Stomach (tissue), 9 donors: ENCODE results near the gene SNRPD2. TPM values are rescaled to one million over a fixed set of nuclear protein-coding genes. Genes with fewer than 3 reads are reported as not detected.
"Not testable (repeated sequence)": the region's sequence is repeated elsewhere in the genome, so short reads cannot be mapped to it uniquely, and the experiment has no call there.

Experiments used
- DNase-seq, 2 donors: peaks; one replicate each; pipeline versions ENCODE4 v3.0.0 to v3.0.0-alpha.2; 2013 to 2019
- H3K27ac ChIP-seq, 5 donors: fragments of 200-600 bp in 4 of 5; sonication (generic) in 4 of 5; one replicate each; pipeline ENCODE4 v1.5.1; 2013 to 2019; ENCODE audit warnings: mild to moderate bottlenecking in 1 of 5, moderate library complexity in 1 of 5
- H3K27me3 ChIP-seq, 3 donors: fragments of 200-600 bp; sonication (generic); one replicate each; pipeline ENCODE4 v1.5.1; 2017 to 2019; ENCODE audit warnings: mixed run types in 1 of 3
- H3K36me3 ChIP-seq, 4 donors: fragments of 200-600 bp; sonication (generic); 1 replicate in 3 of 4; 2 replicates in 1 of 4; pipeline ENCODE4 v1.5.1; 2016 to 2019
- H3K4me1 ChIP-seq, 4 donors: fragments of 200-600 bp; sonication (generic); one replicate each; pipeline ENCODE4 v1.5.1; 2016 to 2019
- H3K4me3 ChIP-seq, 4 donors: fragments of 200-600 bp; sonication (generic) in 3 of 4; one replicate each; pipeline ENCODE4 v1.5.1; 2016 to 2019; ENCODE audit warnings: mild to moderate bottlenecking in 1 of 4
- H3K9me3 ChIP-seq, 4 donors: fragments of 200-600 bp; sonication (generic); one replicate each; pipeline ENCODE4 v1.5.1; 2016 to 2019
- CTCF ChIP-seq, 7 experiments: fragments of 450-650 bp in 4 of 7; fragments of 200-600 bp in 3 of 7; sonication (generic) in 3 of 7; IDR thresholded peaks; one replicate each; pipeline ENCODE4 v1.5.1; 2016 to 2019; ENCODE audit warnings: antibody characterized with exemption in 7 of 7, control low read depth in 2 of 7, mild to moderate bottlenecking in 1 of 7
- EP300 ChIP-seq: sonication (generic); formaldehyde crosslinking; IDR thresholded peaks from one replicate; pipeline ENCODE4 v1.6.1; 2017; ENCODE audit warnings: antibody characterized with exemption
- POLR2A ChIP-seq, 4 donors: fragments of 450-650 bp; IDR thresholded peaks; one replicate each; pipeline ENCODE4 v1.6.1; 2016; ENCODE audit warnings: antibody characterized with exemption in 4 of 4, control low read depth in 2 of 4, mild to moderate bottlenecking in 1 of 4, moderate library complexity in 1 of 4
- POLR2AphosphoS5 ChIP-seq, 3 donors: sonication (generic); formaldehyde crosslinking; IDR thresholded peaks; one replicate each; pipeline ENCODE4 v1.6.1; 2016; ENCODE audit warnings: antibody characterized with exemption in 3 of 3
- WGBS, 5 donors: extraction: QIAGEN DNeasy Blood & Tissue Kit in 3 of 5; methylation state at CpG; one replicate each; pipeline versions ENCODE4 v1.1.5 to v1.1.7; 2013 to 2018; 5-methylcytosine and 5-hydroxymethylcytosine counted together
- intact Hi-C: fragments of 100-400 bp; cut with DNase I; formaldehyde crosslinking; loops from one replicate; pipeline ENCODE4 v1.15.1; 2023; ENCODE audit warnings: low total_unique reads
- polyA plus RNA-seq, 3 donors: library from polyadenylated mRNA; stranded (reverse); fragments of 200-250 nt; gene quantifications; one replicate each; pipeline ENCODE4 v1.2.3, GENCODE V29; 2013
- total RNA-seq, 5 donors: library from RNA; depleted of rRNA; stranded (reverse); fragments of >200 nt; gene quantifications; one replicate each; pipeline versions ENCODE4 v1.1.0 to v1.2.3, GENCODE V29; 2014 to 2016
- donor health status: healthy with polysubstance abuse.
- donor health status: Bipolar disorder and iron deficiency.
- donor health status: healthy.

Gene SNRPD2
- total and polyA plus RNA-seq, 8 donors, result 79.9 to 511 (median 182) TPM

- DNase-seq, result no peak
- Histone ChIP-seq H3K4me1 (peaks cover 7 to 17% (median 14%) of the 10 kb centered on the region in 4 donors), H3K27me3 (no peaks in the 10 kb centered on the region), H3K27ac (no peak overlapping the region), H3K4me3 (no peak overlapping the region), H3K36me3 (peaks cover 36 to 62% (median 56%) of the 10 kb centered on the region in 4 donors), H3K9me3 (no peaks in the 10 kb centered on the region)
- TF ChIP-seq POLR2A (IDR thresholded peaks at IDR 0.05) (no peak), EP300 (no peak), POLR2AphosphoS5 (IDR thresholded peaks at IDR 0.05) (no peak), CTCF (IDR thresholded peaks at IDR 0.05) (no peak)
- 85 to 96% (median 92%) methylated on average over 8 to 9 of the region's 9 CpGs for WGBS, 5 donors
- intact Hi-C loops, result no loop called here
Measured at GRCh38 chr19:45687599-45687998, 4.2 kb downstream of the SNRPD2 start.

GRCh38 chr19:45685045-45685444 is 6.7 kb downstream of the SNRPD2 start:
- H3K27ac ChIP-seq, H3K27me3 ChIP-seq, H3K4me3 ChIP-seq, intact Hi-C loops, DNase-seq, H3K9me3 ChIP-seq: not testable (repeated sequence)
- H3K4me1 ChIP-seq, result peaks cover 11 to 18% (median 15%) of the 10 kb centered on the region in 4 donors
- 78 to 96% (median 82%) methylated on average over 10 to 11 of the region's 11 CpGs for WGBS, 5 donors
- peaks cover 36 to 62% (median 56%) of the 10 kb centered on the region in 4 donors for H3K36me3 ChIP-seq

- no peak for DNase-seq
- Histone ChIP-seq H3K27me3 (peaks cover 4 to 25% (median 8%) of the 10 kb centered on the region in 3 donors), H3K9me3 (no peaks in the 10 kb centered on the region), H3K4me1 (peaks cover 14 to 21% (median 17%) of the 10 kb centered on the region in 4 donors), H3K4me3 (no peak overlapping the region), H3K27ac (no peak overlapping the region), H3K36me3 (peaks cover 31 to 50% (median 44%) of the 10 kb centered on the region in 4 donors)
- TF ChIP-seq CTCF (IDR thresholded peaks at IDR 0.05) (no peak), EP300 (no peak)
- intact Hi-C loops, result no loop called here
- WGBS, 5 donors, result 66 to 75% (median 68%) methylated on average over 5 of the region's 5 CpGs
Measured at GRCh38 chr19:45682908-45683307, 8.8 kb downstream of the SNRPD2 start.

- TF ChIP-seq POLR2A (IDR thresholded peaks at IDR 0.05) (no peak), EP300 (no peak), CTCF (IDR thresholded peaks at IDR 0.05) (no peak), POLR2AphosphoS5 (IDR thresholded peaks at IDR 0.05) (no peak)
- H3K36me3 ChIP-seq, result peaks cover 24 to 42% (median 37%) of the 10 kb centered on the region in 4 donors
- H3K4me1 ChIP-seq, result peaks cover 21 to 29% (median 25%) of the 10 kb centered on the region in 4 donors
- peak overlapping the region; percentile 77 to 89 (median 85) for H3K27ac ChIP-seq
- no peak for DNase-seq
- intact Hi-C loops, result no loop called here
- H3K9me3 ChIP-seq, result no peaks in the 10 kb centered on the region
- H3K27me3 ChIP-seq, result peaks cover 9 to 33% (median 16%) of the 10 kb centered on the region in 3 donors
- H3K4me3 ChIP-seq, result peak overlapping the region in 1 of 4 donors; percentile 44
- 63 to 71% (median 64%) methylated on average over 8 of the region's 8 CpGs for WGBS, 5 donors
Measured at GRCh38 chr19:45682117-45682516, 9.6 kb downstream of the SNRPD2 start.

GRCh38 chr19:45681391-45682015 is 10.2 kb downstream of the SNRPD2 start:
- TF ChIP-seq CTCF (IDR thresholded peaks at IDR 0.05) (peak in 6 of 7 experiments; percentile 33 to 98 (median 96)), EP300 (no peak), POLR2A (IDR thresholded peaks at IDR 0.05) (no peak), POLR2AphosphoS5 (IDR thresholded peaks at IDR 0.05) (peak; percentile 25 to 78 (median 78))
- intact Hi-C loops, result no loop called here
- peaks cover 9 to 39% (median 22%) of the 10 kb centered on the region in 3 donors for H3K27me3 ChIP-seq
- peak overlapping the region; percentile 32 to 44 (median 36) for H3K4me3 ChIP-seq
- H3K27ac ChIP-seq, result peak overlapping the region; percentile 77 to 89 (median 85)
- DNase-seq, result peak; percentile 94 to 95
- WGBS, 5 donors, result 1 to 2% (median 2%) methylated on average over 25 to 51 of the region's 51 CpGs
- H3K36me3 ChIP-seq, result peaks cover 17 to 36% (median 30%) of the 10 kb centered on the region in 4 donors
- H3K4me1 ChIP-seq, result peaks cover 27 to 35% (median 31%) of the 10 kb centered on the region in 4 donors
- no peaks in the 10 kb centered on the region for H3K9me3 ChIP-seq
